ENCODE results near the gene ENG. TPM values are rescaled to one million over a fixed set of nuclear protein-coding genes. Genes with fewer than 3 reads are reported as not detected.
"Not testable (repeated sequence)": the region's sequence is repeated elsewhere in the genome, so short reads cannot be mapped to it uniquely, and the experiment has no call there.

ENG gene
- total RNA-seq, 1 donor from 2014 or later, result 51.6 TPM

DNA sequence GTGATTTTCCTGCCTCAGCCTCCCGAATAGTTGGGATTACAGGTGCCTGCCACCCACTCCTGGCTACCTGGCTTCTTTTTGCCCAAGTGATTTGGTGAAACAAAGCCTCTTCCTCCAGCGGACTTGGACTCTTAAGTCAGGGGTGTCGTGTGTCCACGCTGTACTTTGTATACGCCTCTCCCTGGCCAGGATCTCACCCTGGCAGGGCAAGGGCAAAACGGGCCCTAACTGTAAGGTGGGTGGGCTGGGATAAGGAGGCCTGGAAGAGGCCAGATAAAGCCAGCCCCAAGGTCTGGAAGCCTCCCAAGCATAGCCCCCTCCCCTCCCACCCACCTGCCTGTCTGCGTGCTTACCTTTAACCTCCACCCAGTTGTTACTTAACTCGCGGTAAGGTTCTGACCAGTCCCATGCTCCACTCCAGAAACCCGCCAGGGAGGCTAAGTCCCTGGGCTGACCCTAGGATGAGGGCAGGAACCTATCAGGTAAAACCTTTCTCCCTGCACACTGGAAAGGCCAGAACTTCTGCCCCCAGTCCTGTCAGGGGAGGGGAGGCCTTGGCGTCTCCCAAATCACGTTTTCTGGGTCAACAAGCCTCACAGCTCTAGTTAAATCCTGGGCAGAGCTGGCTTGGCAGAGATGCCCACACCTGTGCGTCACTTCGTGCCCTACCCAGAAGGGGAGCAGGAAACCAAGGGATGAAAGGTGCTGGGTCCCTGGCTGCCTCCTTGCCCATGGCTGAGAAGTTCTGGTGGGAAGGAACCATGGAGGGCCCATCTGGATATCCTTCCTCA is 60.3 kb downstream of the ENG start:
- no peak for DNase-seq (ENCODE audit: low read depth in 2 of 2)

DNA sequence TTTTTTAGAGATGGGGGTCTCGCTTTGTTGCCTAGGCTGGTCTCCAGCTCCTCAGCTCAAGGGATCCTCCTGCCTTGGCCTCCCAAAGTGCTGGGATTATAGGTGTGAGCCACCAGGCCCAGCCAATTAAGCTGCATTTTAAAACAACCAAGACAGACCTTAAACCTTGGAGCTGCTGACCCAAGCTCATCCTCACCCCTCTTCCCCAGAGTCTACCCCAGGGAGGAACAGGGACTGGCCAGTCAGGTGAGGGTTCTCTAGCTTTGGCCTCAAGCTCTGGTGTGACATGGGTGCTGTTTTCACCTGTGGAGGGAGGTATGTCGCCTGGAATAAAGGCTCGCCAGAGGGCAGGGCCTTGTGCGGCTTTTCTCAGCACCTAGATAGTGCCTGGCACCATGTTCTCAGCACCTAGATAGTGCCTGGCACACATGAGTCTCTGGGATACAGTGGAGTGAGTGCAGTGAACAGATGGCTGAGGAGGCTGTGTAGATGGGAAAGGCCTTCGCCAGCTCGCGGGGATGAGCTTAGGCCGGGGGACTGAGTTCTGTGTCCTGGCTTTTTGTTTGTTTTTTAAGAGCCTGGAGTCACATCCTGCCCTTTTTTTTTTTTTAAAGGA is 61.3 kb downstream of the ENG start:
- DNase-seq (ENCODE audit: low read depth in 2 of 2), result peak; percentile 42 to 66

DNA sequence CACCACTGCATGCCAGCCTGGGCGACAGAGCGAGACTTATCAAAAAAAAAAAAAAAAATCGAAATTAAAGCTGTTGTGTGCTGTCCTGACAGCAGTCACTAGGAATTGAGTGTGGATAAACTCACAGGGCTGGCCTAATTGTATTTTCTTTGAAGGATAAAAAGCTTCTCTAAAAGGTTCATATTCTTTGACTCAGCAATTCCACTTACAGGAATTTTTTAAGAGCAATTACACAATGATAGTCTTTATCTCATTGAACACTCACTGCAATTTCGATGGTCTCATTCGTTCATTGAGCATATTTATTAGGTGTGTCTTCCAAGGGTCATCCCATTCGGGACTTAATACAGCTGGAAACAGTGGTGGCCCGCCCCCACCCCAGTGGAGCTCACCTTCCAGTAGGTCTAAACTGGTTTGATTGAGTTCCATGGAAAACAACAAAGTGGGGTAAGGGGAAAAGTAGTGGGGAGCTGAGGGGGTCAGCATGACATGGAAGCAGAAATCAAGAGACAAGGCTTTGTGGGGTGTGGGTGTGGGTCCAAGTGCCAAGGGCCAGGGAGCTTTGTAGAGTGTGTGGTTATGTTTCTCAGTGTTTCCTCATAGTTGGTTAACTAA is 61.9 kb downstream of the ENG start:
- DNase-seq (ENCODE audit: low read depth in 2 of 2), result no peak

DNA sequence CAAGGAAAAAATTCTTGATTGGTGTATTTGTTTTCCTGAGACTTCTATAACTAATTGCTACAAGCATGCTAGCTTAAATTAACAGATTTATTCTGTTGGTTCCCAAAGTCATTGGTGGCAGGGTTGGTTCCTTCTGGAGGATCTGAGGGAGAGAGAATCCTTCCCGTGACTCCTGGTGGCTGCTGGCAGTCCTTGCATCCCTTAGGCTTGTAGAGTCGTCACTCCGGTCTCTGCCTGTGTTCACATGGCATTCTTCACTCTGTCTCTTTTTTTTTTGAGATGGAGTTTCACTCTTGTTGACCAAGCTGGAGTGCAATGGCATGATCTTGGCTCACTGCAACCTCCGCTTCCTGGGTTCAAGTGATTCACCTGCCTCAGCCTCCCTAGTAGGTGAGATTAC is 63.4 kb downstream of the ENG start:
- DNase-seq (ENCODE audit: low read depth in 2 of 2), result no peak

DNA sequence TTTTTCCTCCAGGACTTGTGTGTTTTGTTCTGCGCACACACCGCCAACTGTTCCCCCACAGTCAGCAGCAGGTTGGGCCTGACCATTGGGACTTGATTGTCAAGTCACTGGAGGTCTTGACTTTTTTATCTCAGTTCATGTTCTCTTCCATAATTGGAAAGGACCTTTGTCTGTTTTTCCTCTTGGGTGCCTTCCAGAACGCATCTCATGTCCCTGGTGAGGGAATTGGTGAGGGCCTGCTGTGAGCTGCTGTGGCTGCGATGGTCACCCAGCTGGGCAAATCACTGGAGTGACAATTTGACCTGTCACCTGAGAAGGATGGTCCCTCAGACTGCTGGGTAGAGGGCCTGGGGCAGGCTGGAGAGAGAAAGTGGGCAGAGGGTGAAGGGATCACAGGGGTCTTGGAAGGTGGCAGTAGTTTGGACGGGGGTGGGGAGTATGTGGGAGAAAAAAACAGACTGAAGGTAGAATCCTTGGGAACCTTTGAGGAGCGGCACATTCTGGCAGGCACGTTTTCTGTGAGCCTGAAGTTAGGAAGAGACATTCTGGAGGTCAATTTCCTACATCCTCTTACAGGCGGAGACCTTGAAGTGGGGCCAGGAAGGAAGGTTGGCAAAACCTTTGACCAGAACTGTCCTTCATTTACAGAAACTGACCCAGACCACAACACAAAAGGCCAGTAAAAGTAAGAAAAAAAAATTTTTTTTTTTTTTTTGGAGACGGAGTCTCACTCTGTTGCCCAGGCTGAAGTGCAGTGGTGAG is 64.2 kb downstream of the ENG start:
- peak in 1 of 2 donors; percentile 36 for DNase-seq (ENCODE audit: low read depth in 2 of 2)

DNA sequence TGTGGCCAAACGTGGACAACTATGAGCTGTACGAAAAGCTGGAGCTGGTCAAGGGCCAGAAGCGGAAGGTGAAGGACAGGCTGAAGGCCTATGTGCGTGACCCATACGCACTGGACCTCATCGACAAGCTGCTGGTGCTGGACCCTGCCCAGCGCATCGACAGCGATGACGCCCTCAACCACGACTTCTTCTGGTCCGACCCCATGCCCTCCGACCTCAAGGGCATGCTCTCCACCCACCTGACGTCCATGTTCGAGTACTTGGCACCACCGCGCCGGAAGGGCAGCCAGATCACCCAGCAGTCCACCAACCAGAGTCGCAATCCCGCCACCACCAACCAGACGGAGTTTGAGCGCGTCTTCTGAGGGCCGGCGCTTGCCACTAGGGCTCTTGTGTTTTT is 65.3 kb downstream of the ENG start:
- no peak for DNase-seq (ENCODE audit: low read depth in 2 of 2)

DNA sequence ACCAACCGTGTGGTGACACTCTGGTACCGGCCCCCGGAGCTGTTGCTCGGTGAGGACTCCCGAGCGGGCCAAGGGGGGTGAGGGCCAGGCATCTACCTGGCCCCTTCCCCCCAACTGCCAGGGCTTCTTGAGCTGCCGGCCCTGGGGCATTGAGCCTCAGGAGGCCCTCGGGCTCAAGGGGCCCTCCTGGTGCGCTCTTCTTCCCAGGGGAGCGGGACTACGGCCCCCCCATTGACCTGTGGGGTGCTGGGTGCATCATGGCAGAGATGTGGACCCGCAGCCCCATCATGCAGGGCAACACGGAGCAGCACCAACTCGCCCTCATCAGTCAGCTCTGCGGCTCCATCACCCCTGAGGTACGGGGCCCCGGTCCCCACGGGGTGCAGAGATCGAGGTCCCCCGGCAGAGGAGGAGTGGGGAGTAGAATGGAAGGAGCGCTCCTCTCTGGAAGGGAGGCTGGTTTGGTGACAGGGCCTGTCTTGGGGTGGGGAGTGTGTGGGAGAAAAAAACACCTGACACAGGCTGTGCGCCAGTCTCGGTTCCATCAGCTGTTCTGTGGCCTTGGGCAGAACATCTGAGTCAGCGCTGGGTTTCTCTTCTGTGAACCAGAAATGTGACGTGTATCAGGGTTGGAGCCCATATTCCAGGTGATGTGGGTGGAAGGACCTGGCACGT is 66.0 kb downstream of the ENG start:
- DNase-seq (ENCODE audit: low read depth in 2 of 2), result no peak

DNA sequence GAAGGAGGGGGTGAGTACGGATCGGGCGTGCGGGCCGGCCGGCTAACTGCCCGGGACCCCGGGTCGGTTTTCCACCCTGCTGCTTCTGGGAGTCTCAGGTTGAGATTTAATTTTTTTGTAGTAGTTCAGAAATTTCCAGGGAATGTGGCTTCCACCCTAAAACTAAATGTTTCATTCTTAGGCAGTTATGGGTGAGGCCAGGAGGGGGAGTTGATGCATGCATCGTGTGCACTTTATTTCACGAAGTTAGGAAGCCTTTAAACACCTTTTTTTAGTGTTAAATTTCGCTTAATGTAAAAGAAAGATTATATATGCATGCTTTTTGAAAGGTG is 67.7 kb downstream of the ENG start:
- DNase-seq (ENCODE audit: low read depth in 2 of 2), result peak in 1 of 2 donors; percentile 53

DNA sequence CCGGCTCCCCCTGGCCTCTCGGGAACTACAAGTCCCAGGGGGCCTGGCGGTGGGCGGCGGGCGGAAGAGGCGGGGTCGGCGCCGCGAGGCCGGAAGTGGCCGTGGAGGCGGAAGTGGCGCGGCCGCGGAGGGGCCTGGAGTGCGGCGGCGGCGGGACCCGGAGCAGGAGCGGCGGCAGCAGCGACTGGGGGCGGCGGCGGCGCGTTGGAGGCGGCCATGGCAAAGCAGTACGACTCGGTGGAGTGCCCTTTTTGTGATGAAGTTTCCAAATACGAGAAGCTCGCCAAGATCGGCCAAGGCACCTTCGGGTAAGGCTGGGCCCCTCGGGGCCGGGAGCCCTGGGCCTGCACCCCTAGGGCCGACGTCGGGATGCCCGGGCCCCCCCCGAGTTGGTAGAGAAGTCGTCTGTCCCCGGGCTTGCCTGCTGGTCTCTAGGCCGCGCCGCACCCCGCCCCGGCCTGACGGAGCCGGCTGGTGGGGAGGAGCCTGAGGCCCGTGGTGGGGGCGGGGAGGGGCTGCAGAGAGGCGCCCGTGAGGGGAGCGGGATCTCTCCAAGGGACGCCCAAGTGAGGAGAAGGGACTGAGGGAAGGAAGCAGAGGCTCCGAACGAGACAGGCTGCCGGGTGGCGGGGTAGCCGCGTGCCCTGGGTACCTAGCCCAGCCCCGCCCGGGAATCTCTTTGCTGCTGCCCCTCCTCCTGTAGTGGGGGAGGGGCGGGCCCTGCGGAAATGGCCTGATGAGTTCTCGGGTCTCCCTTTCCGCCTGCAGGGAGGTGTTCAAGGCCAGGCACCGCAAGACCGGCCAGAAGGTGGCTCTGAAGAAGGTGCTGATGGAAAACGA is 68.3 kb downstream of the ENG start, which contains the start of gene CDK9:
Gene CDK9 (plus strand): TSS at position 102 of the 840 bp plus-strand sequence. CDS start 115 bp downstream, at position 217.
- DNase-seq (ENCODE audit: low read depth in 2 of 2), result peak; percentile 95 to 96

DNA sequence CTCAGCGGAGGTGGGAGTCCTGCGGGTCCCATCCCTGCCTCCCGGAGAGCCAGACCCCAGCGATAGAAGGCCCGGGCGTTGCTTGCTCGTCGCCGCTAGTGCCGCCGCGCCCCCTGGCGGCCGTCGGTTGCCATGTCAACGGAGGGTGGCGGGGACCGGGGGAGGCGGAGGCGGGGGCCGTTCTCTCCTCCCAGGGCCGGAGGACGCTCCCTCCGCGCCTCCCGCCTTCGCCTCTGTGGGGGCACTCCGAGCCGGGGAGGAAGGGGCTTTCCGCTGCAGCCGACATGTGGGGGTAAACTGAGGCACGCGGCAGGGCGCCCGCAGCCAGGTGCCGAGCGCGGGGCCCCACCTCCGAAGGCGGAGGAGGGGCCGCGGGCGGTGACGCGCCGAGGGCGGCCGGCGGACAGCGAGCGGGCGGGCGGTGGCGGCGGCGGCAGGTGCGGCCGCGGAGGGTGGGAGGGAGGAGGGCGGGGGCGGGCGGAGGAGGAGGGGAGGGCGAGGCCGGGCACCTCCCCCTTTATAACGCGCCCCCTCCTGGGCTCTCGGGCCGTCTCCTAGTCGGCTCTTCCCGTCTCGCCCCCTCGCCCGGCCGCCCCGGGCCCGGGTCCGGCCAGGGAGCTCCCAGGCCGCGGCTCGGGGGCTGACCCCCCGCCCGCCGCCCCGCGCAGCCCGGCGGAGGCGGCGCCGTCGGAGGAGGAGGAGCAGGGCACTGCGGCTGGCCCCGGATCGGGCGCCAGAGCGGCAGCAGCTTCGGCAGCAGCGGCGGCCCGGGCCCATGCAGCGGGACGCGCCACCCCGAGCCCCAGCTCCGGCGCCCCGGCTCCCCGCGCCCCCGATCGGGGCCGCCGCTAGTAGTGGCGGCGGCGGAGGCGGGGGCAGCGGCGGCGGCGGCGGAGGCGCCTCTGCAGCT is 69.2 kb downstream of the ENG start:
- peak; percentile 88 to 93 for DNase-seq (ENCODE audit: low read depth in 2 of 2)

DNA sequence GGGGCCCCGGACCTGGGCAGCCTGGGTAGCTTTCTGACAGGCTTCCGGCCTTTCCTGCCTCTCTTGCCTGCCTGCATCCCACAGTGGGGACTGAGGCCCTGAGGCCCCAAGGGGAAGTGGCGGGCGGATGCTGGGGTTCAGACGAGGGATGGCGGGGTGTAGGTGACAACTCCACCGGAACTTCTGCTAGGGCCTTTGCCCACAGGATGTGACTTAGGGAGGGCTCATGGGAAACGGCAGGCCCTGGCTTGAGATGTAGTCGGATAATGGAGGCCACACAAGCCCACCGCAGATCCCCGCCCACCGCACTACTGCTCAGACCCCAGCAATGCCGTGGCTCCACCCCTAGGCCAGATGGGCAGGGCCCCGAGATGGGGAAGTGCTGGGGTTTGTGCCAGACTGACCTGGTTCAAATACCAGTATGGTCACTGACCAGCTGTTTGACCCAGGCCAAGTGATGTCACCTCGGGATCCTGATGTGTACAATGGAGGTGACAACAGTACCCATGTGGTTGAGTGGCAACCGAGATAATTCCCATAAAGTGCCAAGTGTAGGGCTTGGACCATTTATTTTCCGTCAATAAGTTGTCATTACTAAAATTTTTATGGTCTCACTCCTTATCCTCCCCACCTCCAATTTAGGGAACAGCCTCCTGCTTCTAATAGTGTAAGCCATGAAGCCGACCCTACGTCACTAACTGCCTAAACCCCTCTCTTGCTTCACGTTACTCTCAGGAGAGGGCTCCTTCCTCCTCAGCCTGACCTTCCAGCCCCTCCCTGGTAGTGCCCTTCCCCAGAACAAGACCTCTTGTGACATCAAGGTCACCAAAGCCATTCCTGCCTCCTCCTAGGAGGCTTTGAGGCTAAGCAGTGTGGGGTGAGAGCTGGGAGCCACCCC is 71.1 kb downstream of the ENG start:
- peak; percentile 55 to 81 for DNase-seq (ENCODE audit: low read depth in 2 of 2)

DNA sequence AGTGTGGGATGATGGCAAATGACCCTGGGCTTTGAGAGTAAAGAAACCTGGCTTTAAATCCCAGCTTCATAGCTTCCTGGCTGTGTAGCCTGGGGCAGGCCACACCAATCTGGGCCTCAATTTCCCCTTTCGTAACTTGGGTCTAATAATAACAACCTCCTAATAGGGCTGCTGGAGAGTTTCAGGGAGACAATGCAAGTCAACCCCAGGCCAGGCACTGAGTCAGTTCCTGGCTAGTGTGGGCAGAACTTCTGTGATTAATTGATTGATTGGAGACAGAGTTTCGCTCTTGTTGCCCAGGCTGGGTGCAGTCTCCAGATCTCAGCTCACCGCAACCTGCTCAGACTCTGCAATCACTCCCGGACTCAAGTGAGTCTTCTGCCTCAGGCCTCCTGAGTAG is 72.7 kb downstream of the ENG start:
- peak in 1 of 2 donors; percentile 83 for DNase-seq (ENCODE audit: low read depth in 2 of 2)

DNA sequence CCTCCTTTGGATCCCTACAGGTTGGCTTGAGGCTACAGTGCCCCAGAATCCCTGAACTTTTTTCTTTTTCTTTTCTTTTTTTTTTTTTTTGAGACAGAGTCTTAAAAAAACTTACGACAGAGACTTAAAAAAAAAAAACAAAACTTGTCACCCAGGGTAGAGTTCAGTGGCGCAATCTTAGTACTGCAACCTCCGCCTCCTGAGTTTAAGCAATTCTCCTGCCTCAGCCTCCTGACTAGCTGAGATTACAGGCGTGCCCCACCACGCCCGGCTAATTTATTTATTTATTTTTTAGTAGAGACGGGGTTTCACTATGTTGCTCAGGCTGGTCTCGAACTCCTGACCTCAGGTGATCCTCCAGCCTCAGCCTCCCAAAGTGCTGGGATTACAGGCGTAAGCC is 73.5 kb downstream of the ENG start:
- DNase-seq (ENCODE audit: low read depth in 2 of 2), result not testable (repeated sequence)

DNA sequence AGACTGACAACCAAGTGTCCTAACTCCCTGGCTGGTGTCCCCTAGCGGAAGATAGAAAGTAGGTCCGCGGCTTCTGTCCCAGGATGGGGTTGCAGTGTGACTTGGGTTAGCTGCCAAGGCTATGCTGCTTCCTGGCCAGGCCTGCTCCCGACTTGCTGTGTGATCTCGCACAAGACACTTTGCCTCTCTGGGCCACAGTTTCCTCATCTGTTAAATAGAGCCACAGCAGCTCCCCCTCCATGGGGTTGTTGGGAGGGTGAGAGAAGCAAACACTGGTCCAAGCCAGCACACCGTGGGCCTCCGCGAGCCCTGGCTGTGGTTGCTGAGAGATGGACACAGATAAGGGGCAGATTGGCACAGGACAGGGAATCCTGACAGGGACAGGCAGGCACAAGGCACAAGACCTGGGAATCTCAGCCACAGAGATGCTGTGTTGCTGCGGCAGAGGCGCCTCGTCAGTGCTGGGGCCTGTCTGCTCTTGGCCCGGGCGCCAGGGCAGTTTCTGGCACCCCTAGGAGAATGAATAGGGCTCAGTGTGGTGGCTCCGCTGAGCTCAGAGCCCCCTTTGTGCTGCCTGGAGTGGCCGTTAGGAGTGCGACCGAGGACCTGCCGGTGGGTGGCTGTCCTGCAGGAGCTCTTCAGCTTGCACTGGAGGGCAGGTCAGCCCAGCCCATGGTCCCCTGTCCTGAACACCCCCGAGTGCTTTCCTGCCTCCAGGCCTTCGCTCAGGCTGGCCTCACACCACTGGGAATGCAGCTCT is 74.2 kb downstream of the ENG start:
- DNase-seq (ENCODE audit: low read depth in 2 of 2), result no peak

DNA sequence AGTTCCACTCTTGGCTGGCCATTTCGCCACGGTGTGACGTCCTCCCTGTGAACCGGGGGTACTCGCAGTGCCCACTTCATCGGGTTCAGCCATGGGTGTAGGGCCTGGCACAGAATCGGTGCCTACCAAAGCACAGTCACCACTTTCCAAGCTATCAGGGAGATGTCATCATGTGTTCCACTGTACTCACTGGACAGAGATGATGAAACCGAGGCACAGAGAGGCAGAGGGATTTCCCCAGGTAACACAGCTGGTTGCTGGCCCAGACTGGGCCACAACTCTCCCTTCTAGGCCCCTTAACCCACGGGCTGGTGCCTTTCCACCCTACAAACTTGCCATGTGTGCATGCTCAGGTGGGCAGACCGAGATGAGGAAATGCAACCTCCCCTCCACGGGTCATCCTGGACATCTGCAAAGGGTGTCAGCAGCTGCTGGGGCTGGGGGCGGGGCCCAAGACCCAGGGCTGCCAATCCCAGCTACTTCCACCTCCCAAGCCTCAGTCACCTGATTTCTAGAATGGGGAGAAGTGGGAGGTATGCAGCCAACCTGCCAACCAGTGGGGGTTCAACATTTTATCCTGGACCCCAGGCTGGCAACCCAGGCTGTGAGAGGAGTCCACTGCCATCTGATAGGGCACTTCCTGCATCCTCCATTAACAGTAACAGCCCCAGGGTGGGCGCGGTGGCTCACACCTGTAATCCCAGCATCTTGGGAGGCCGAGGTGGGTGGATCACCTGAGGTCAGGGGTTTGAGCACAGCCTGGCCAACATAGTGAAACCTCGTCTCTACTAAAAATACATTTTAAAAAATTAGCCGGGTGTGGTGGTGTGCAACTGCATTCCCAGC is 75.1 kb downstream of the ENG start:
- DNase-seq (ENCODE audit: low read depth in 2 of 2), result no peak

DNA sequence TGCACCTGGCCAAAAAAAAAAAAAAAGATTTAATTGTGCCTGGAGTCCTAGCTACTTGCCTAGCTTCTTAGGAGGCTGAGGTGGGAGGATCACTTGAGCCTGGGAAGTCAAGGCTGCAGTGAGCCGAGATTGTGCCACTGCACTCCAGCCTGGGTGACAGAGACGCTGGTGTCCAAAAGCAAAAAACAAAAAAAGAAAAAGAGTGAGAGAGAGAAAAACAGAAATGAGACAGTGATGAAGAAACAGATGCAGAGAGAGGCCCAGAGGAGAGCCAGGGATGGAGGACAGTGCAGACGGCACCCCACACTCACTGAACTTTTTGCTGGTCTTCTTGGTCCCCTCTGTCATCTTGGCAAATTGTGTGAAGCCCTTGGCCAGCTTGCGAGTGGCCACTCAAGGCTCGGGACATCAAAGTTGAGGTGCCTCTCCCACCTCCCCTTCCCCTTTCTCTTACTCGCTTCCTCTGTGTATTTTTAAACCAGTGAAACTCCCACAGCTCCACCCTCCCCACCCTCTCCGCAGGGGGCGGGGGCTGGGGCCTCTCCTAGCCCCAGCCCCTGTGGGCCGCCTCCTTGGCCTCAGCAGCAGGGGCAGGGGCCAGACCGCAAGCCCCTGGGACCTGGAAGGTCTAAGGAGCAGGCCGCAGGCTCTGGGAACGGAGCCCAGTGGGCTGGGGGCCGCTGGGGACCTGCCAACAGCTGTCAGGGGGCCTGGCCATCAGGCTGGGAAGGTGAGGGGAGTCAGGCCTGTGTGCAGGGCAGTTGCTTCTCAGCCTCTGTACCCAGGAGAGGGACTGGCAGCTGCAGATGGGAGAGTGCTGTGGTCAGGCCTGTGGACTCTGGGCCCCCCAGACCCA is 76.0 kb downstream of the ENG start, which contains the start of gene SH2D3C:
Gene SH2D3C (minus strand): TSS at position 387 of the 856 bp plus-strand sequence. CDS start 39 bp downstream, at position 348.
- DNase-seq (ENCODE audit: low read depth in 2 of 2), result no peak
